Spinal cord (tissue), 10 donors: ENCODE results near the gene SRP19. TPM values are rescaled to one million over a fixed set of nuclear protein-coding genes. Genes with fewer than 3 reads are reported as not detected.

Experiments
- DNase-seq, 6 donors: peaks; one replicate each; pipeline versions ENCODE4 v3.0.0 to v3.0.0-alpha.2; 2013 to 2015; ENCODE audit warnings: low spot score in 6 of 6, low read depth in 4 of 6
- H3K27ac ChIP-seq: one replicate; pipeline ENCODE4 v1.5.1; 2013; ENCODE audit warnings: low read depth, low read length, control low read depth
- H3K27me3 ChIP-seq: one replicate; pipeline ENCODE4 v1.6.1; 2013; ENCODE audit warnings: low read length; ENCODE audit not compliant: control insufficient read depth, insufficient read depth
- H3K36me3 ChIP-seq: one replicate; pipeline ENCODE4 v1.6.1; 2013; ENCODE audit warnings: low read length; ENCODE audit not compliant: control insufficient read depth, insufficient read depth
- H3K4me1 ChIP-seq: one replicate; pipeline ENCODE4 v1.6.1; 2013; ENCODE audit warnings: low read length; ENCODE audit not compliant: control insufficient read depth, insufficient read depth
- H3K4me3 ChIP-seq: one replicate; pipeline ENCODE4 v1.5.1; 2013; ENCODE audit warnings: low read depth, low read length, control low read depth
- H3K9me3 ChIP-seq: one replicate; pipeline ENCODE4 v1.6.1; 2013; ENCODE audit warnings: low read length; ENCODE audit not compliant: control insufficient read depth, insufficient read depth
- WGBS: methylation state at CpG from one replicate; pipeline ENCODE4 v1.1.5; 2013; ENCODE audit warnings: missing lambda C conversion rate; ENCODE audit not compliant: insufficient coverage; 5-methylcytosine and 5-hydroxymethylcytosine counted together
- long read RNA-seq, 4 donors: transcript quantifications; one replicate each; lab custom pipeline, GENCODE V29; 2026
- polyA plus RNA-seq, 2 donors: library from polyadenylated mRNA; unstranded; fragments of 120-200 nt; gene quantifications; one replicate each; pipeline ENCODE4 v1.2.1, GENCODE V29; 2013; ENCODE audit not compliant: insufficient read length in 2 of 2
- total RNA-seq, 2 donors: library from RNA; depleted of rRNA in 1 of 2; stranded (reverse); fragments of 120-200 nt in 1 of 2; fragments of >200 nt in 1 of 2; gene quantifications; one replicate each; pipeline versions ENCODE4 v1.2.3 to v1.2.4, GENCODE V29; 2013 to 2014
- donor health status: healthy.

The SRP19 gene
- total RNA-seq, result 10 to 100 TPM; 55.3 to 70.3 TPM
- 10 to 100 TPM; 85.8 to 90.8 TPM for polyA plus RNA-seq
- long read RNA-seq, donor 1, transcript SRP19-206 (5 exons, 2,841 nt), result major isoform, 34 of 262 reads
- long read RNA-seq, donor 1, partial matches to known transcripts, result 216 of 262 reads
- long read RNA-seq, donor 1, other reads (novel, unspliced or antisense), result 0 of 262 reads
- long read RNA-seq, donor 2, transcript SRP19-206 (5 exons, 2,841 nt), result major isoform, 19 of 21 reads
- long read RNA-seq, donor 2, partial matches to known transcripts, result 0 of 21 reads
- long read RNA-seq, donor 2, other reads (novel, unspliced or antisense), result 0 of 21 reads
- long read RNA-seq, donor 3, transcript SRP19-206 (5 exons, 2,841 nt), result major isoform, 20 of 24 reads
- long read RNA-seq, donor 3, partial matches to known transcripts, result 0 of 24 reads
- long read RNA-seq, donor 3, other reads (novel, unspliced or antisense), result 0 of 24 reads
- long read RNA-seq, donor 4, transcript SRP19-206 (5 exons, 2,841 nt), result major isoform, 30 of 39 reads
- long read RNA-seq, donor 4, transcript SRP19-205 (2 exons, 473 nt), result minor isoform, 5 of 39 reads
- long read RNA-seq, donor 4, partial matches to known transcripts, result 0 of 39 reads
- long read RNA-seq, donor 4, other reads (novel, unspliced or antisense), result 0 of 39 reads

- DNase-seq, result peak; percentile 92 to 99 (median 96)
- WGBS, result under 1% methylated on average over 44 of the region's 47 CpGs
These were observed at the start of gene SRP19 for GRCh38 chr5:112860929-112861637. Gene SRP19, plus strand, starts transcription at chr5:112861287. Its CDS starts 90 bp downstream, at chr5:112861377.

GRCh38 chr5:112812549-112812948 lies 48.5 kb upstream of the SRP19 start:
- no peaks in the 10 kb centered on the region for H3K9me3 ChIP-seq
- no peak overlapping the region for H3K27ac ChIP-seq

More at GRCh38 chr5:112860929-112861637, at the start of gene SRP19:
- Histone ChIP-seq H3K36me3 (peaks cover 12% of the 10 kb centered on the region), H3K4me3 (peak within 1 kb of the TSS; percentile 92), H3K27ac (peak within 1 kb of the TSS; percentile 85), H3K4me1 (peaks cover 13% of the 10 kb centered on the region), H3K9me3 (no peaks in the 10 kb centered on the region), H3K27me3 (no peaks in the 10 kb centered on the region)

GRCh38 chr5:112820246-112820645 lies 40.8 kb upstream of the SRP19 start:
- DNase-seq, result no peak
- H3K4me1 ChIP-seq, result no peaks in the 10 kb centered on the region
- H3K9me3 ChIP-seq, result no peaks in the 10 kb centered on the region
- no peaks in the 10 kb centered on the region for H3K27me3 ChIP-seq
- no peak overlapping the region for H3K27ac ChIP-seq
- no peak overlapping the region for H3K4me3 ChIP-seq
- peaks cover 41% of the 10 kb centered on the region for H3K36me3 ChIP-seq
- no CpG with 5 or more reads among the region's 1 CpG for WGBS

More at GRCh38 chr5:112812549-112812948, 48.5 kb upstream of the SRP19 start:
- no peaks in the 10 kb centered on the region for H3K4me1 ChIP-seq
- H3K27me3 ChIP-seq, result no peaks in the 10 kb centered on the region
- H3K4me3 ChIP-seq, result no peak overlapping the region
- no CpG with 5 or more reads among the region's 1 CpG for WGBS
- DNase-seq, result no peak
- H3K36me3 ChIP-seq, result peaks cover 30% of the 10 kb centered on the region

- H3K36me3 ChIP-seq, result peaks cover 27% of the 10 kb centered on the region
- no peaks in the 10 kb centered on the region for H3K9me3 ChIP-seq
- no peak overlapping the region for H3K4me3 ChIP-seq
- WGBS, result 70% methylated on average over 4 of the region's 4 CpGs
- no peaks in the 10 kb centered on the region for H3K27me3 ChIP-seq
- no peaks in the 10 kb centered on the region for H3K4me1 ChIP-seq
- no peak for DNase-seq
- H3K27ac ChIP-seq, result no peak overlapping the region
These were observed 38.6 kb upstream of the SRP19 start for GRCh38 chr5:112822456-112822855.

DNA sequence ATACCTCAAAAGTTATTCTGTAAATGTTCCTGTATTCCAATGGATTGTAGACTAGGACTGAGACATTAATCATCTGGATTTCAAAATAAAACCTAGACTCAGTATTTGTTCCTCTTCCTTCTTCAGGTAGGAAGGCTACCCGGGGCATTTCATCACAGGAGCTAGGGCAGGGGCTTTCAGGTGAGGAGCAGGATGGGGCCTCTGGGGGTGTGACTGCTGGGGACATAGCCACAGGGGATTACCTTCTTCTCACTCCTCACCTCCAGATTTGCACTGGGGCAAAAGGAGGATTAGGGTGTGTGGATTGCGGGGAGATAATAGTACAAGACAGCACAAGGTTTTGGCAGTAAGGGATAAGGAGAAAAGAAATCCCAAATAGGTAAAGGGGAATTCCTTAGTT lies 37.9 kb upstream of the SRP19 start:
- no peaks in the 10 kb centered on the region for H3K9me3 ChIP-seq
- H3K4me3 ChIP-seq, result no peak overlapping the region
- no peak overlapping the region for H3K27ac ChIP-seq
- no peaks in the 10 kb centered on the region for H3K27me3 ChIP-seq
- H3K36me3 ChIP-seq, result peaks cover 31% of the 10 kb centered on the region
- DNase-seq, result no peak
- WGBS, result no CpG with 5 or more reads among the region's 2 CpGs
- no peaks in the 10 kb centered on the region for H3K4me1 ChIP-seq

DNA sequence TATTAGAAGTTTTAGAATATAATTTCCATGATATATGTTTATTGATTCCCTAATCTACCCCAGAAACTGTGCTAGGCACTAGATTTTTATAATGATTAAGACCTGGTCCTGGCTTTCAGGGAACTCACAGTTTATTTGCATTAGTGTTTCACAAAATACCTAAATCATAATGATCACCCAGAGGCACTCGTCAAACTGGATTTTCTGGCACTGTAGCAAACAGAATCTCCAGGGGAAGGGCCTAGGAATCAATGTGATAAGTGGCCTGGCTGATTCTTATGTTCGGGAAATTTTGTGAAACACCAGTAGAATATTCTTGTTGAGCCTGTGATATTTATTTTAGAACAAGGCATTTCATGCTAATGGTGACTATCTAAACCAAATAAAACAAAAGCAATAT lies 37.4 kb upstream of the SRP19 start:
- Histone ChIP-seq H3K36me3 (peaks cover 35% of the 10 kb centered on the region), H3K27me3 (no peaks in the 10 kb centered on the region), H3K4me1 (no peaks in the 10 kb centered on the region), H3K27ac (no peak overlapping the region), H3K4me3 (no peak overlapping the region), H3K9me3 (no peaks in the 10 kb centered on the region)
- no peak for DNase-seq
- no CpG with 5 or more reads among the region's 2 CpGs for WGBS

GRCh38 chr5:112824197-112824596 lies 36.9 kb upstream of the SRP19 start:
- Histone ChIP-seq H3K27me3 (no peaks in the 10 kb centered on the region), H3K36me3 (peaks cover 34% of the 10 kb centered on the region), H3K4me1 (no peaks in the 10 kb centered on the region), H3K27ac (no peak overlapping the region), H3K4me3 (no peak overlapping the region), H3K9me3 (no peaks in the 10 kb centered on the region)
- DNase-seq, result no peak

DNA sequence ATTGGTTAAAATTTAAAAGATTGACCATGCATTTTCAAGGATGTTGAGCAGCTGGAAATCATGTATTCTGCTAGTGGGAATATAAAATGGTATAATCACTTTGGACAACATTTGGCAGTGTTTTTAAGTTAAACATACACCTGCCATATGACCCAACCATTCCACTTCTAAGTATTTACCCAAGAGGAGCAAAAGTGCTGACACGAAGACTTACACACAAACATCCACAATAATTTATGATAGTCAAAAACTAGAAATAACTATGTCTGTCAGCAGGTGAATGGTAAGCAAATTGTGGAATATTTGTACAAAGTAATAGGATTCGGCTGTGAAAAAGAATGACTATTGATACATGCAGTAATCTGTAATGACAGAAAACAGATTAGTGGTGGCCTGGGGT lies 30.7 kb upstream of the SRP19 start:
- no peaks in the 10 kb centered on the region for H3K27me3 ChIP-seq
- H3K9me3 ChIP-seq, result no peaks in the 10 kb centered on the region
- no peaks in the 10 kb centered on the region for H3K4me1 ChIP-seq
- H3K4me3 ChIP-seq, result no peak overlapping the region
- peaks cover 27% of the 10 kb centered on the region for H3K36me3 ChIP-seq
- 100% methylated on average over 1 of the region's 2 CpGs for WGBS
- no peak overlapping the region for H3K27ac ChIP-seq
- no peak for DNase-seq

GRCh38 chr5:112833971-112834370 lies 27.1 kb upstream of the SRP19 start:
- peaks cover 31% of the 10 kb centered on the region for H3K36me3 ChIP-seq
- WGBS, result 97% methylated on average over 6 of the region's 13 CpGs

More at GRCh38 chr5:112833971-112834370, 27.1 kb upstream of the SRP19 start:
- Histone ChIP-seq H3K27ac (no peak overlapping the region), H3K4me1 (no peaks in the 10 kb centered on the region), H3K9me3 (no peaks in the 10 kb centered on the region), H3K27me3 (no peaks in the 10 kb centered on the region), H3K4me3 (no peak overlapping the region)
- no peak for DNase-seq
